GM12878 (cell line): ENCODE data around the gene CBY3. TPM values are rescaled to one million over a fixed set of nuclear protein-coding genes. Genes with fewer than 3 reads are reported as not detected.

Experiments
- BCL11A ChIP-seq: IDR thresholded peaks from 2 replicates; pipeline ENCODE4 v1.6.1; 2011; ENCODE audit warnings: low read depth, low read length
- CEBPB ChIP-seq, 2 experiments: fragments of 150-350 bp in 1 of 2; IDR thresholded peaks; 2 replicates each; pipeline ENCODE4 v1.6.1; 2012 to 2014; ENCODE audit warnings: low read depth in 2 of 2, low read length in 2 of 2, borderline replicate concordance in 1 of 2, inconsistent platforms in 1 of 2
- CREM ChIP-seq: IDR thresholded peaks from 2 replicates; pipeline ENCODE4 v1.6.1; 2014; ENCODE audit warnings: antibody characterized with exemption, low read depth
- ELK1 ChIP-seq: IDR thresholded peaks from 2 replicates; pipeline ENCODE4 v1.6.1; 2012; ENCODE audit warnings: low read depth, low read length, improper control_type of control experiment
- FOXK2 ChIP-seq: fragments of 450-650 bp; IDR thresholded peaks from 2 replicates; pipeline ENCODE4 v1.6.1; 2017; ENCODE audit warnings: mild to moderate bottlenecking, moderate library complexity
- HDAC6 ChIP-seq: fragments of 200-600 bp; sonication (generic); IDR thresholded peaks from one replicate; pipeline ENCODE4 v1.8.0; 2017; ENCODE audit warnings: antibody characterized with exemption; ENCODE audit not compliant: unreplicated experiment
- MLLT1 ChIP-seq: fragments of 450-650 bp; IDR thresholded peaks from 2 replicates; pipeline ENCODE4 v1.6.1; 2016; ENCODE audit warnings: mild to moderate bottlenecking
- NBN ChIP-seq: fragments of 450-650 bp; IDR thresholded peaks from 2 replicates; pipeline ENCODE4 v1.6.1; 2016
- NFYB ChIP-seq: IDR thresholded peaks from 2 replicates; pipeline ENCODE4 v1.6.1; 2011; ENCODE audit warnings: low read depth, mild to moderate bottlenecking, low read length, improper control_type of control experiment, moderate library complexity; ENCODE audit not compliant: insufficient read depth
- SPI1 ChIP-seq: IDR thresholded peaks from 2 replicates; pipeline ENCODE4 v1.6.1; 2011; ENCODE audit warnings: low read depth, mild to moderate bottlenecking, low read length, moderate library complexity, borderline replicate concordance; ENCODE audit not compliant: insufficient read depth
- STAT1 ChIP-seq: fragments of 450-650 bp; conservative IDR thresholded peaks from 2 replicates; pipeline ENCODE4 v1.6.1; 2014; ENCODE audit warnings: antibody characterized with exemption, mild to moderate bottlenecking
- STAT3 ChIP-seq: IDR thresholded peaks from 2 replicates; pipeline ENCODE4 v1.6.1; 2011; ENCODE audit warnings: low read depth, low read length, improper control_type of control experiment
- TBL1XR1 ChIP-seq: IDR thresholded peaks from 2 replicates; pipeline ENCODE4 v1.6.1; 2012; ENCODE audit warnings: low read depth, low read length, improper control_type of control experiment
- ZBTB11 ChIP-seq: fragments of 450-650 bp; formaldehyde crosslinking; IDR thresholded peaks from 2 replicates; pipeline ENCODE4 v1.5.0; 2022; ENCODE audit warnings: mild to moderate bottlenecking, missing genetic modification characterization
- ZNF217 ChIP-seq: fragments of 450-650 bp; IDR thresholded peaks from 2 replicates; pipeline ENCODE4 v1.6.1; 2017; ENCODE audit warnings: antibody characterized with exemption, mild to moderate bottlenecking
- ZNF274 ChIP-seq: IDR thresholded peaks from one replicate; pipeline ENCODE4 v1.8.0; 2011; ENCODE audit not compliant: insufficient read length, insufficient read depth
- polyA plus RNA-seq, 11 experiments: library from polyadenylated mRNA; depleted of rRNA in 4 of 11; unstranded in 6 of 11; stranded (reverse) in 5 of 11; fragments of >200 nt; fragmentation: Nextera tagmentation in 4 of 11; fragmentation: Illumina TruSeq in 1 of 11; extraction: Ambion mirVana in 4 of 11; extraction: Trizol in 1 of 11; gene quantifications; 1 replicate in 1 of 11; 2 replicates in 10 of 11; pipeline versions ENCODE4 v1.2.1 to v1.2.3, GENCODE V29; 2011 to 2016; ENCODE audit warnings: inconsistent platforms in 2 of 11, missing spikeins in 2 of 11, low read depth in 1 of 11
- total RNA-seq, 4 experiments: library from RNA; depleted of rRNA in 3 of 4; stranded (reverse); fragments of >200 nt in 3 of 4; fragmentation: Illumina TruSeq in 1 of 4; extraction: Trizol in 1 of 4; gene quantifications; 2 replicates each; pipeline versions ENCODE4 v1.2.1 to v1.2.3, GENCODE V29; 2013 to 2021
- TF ChIP-seq, protein P1 (sequence below): IDR thresholded peaks from 2 replicates; pipeline ENCODE4 v1.6.1; 2011; ENCODE audit warnings: borderline replicate concordance, low read depth, mild to moderate bottlenecking, moderate library complexity, low read length; ENCODE audit not compliant: insufficient read depth, poor library complexity, severe bottlenecking
- TF ChIP-seq, protein P2 (sequence below): fragments of 450-650 bp; IDR thresholded peaks from 2 replicates; pipeline ENCODE4 v1.6.1; 2017; ENCODE audit warnings: mild to moderate bottlenecking, low read depth, inconsistent platforms; ENCODE audit not compliant: poor library complexity, severe bottlenecking

Gene CBY3
- total and polyA plus RNA-seq, 10 of the 15 experiments (the other 5 are each of a cell fraction or from before 2014, with no cell fraction given), result 0.10 to 1.2 (median 0.47) TPM; not detected in 5

- TF ChIP-seq SPI1, result no peak
- no peak for TF ChIP-seq ZNF274
- TF ChIP-seq NFYB, result no peak
- TF ChIP-seq STAT1, result 0 out of 2 replicates have a peak, but pooled peaks have one; percentile 8
- no peak for TF ChIP-seq CEBPB (IDR thresholded peaks at IDR 0.05; ENCODE audit: borderline replicate concordance in 1 of 2, low read depth in 2 of 2, low read length in 2 of 2)
- no peak for TF ChIP-seq CREM
- no peak for TF ChIP-seq ELK1
- TF ChIP-seq NBN, result no peak; the same call in none of the 2 replicates
- no peak for TF ChIP-seq BCL11A
- TF ChIP-seq HDAC6, result no peak
- TF ChIP-seq FOXK2, result no peak
- TF ChIP-seq TBL1XR1, result no peak
- TF ChIP-seq, protein P1, sequence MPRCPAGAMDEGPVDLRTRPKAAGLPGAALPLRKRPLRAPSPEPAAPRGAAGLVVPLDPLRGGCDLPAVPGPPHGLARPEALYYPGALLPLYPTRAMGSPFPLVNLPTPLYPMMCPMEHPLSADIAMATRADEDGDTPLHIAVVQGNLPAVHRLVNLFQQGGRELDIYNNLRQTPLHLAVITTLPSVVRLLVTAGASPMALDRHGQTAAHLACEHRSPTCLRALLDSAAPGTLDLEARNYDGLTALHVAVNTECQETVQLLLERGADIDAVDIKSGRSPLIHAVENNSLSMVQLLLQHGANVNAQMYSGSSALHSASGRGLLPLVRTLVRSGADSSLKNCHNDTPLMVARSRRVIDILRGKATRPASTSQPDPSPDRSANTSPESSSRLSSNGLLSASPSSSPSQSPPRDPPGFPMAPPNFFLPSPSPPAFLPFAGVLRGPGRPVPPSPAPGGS, result no peak
- no peak for TF ChIP-seq STAT3
- TF ChIP-seq ZBTB11, result no peak
- TF ChIP-seq, protein P2, sequence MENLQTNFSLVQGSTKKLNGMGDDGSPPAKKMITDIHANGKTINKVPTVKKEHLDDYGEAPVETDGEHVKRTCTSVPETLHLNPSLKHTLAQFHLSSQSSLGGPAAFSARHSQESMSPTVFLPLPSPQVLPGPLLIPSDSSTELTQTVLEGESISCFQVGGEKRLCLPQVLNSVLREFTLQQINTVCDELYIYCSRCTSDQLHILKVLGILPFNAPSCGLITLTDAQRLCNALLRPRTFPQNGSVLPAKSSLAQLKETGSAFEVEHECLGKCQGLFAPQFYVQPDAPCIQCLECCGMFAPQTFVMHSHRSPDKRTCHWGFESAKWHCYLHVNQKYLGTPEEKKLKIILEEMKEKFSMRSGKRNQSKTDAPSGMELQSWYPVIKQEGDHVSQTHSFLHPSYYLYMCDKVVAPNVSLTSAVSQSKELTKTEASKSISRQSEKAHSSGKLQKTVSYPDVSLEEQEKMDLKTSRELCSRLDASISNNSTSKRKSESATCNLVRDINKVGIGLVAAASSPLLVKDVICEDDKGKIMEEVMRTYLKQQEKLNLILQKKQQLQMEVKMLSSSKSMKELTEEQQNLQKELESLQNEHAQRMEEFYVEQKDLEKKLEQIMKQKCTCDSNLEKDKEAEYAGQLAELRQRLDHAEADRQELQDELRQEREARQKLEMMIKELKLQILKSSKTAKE, result no peak
- no peak for TF ChIP-seq ZNF217
- peak; percentile 86 for TF ChIP-seq MLLT1
Observed at GRCh38 chr5:179679014-179679674, 1.7 kb downstream of the CBY3 start (continued).
